Activated CD4-positive, CD25-positive, alpha-beta regulatory T cell treated with anti-CD3 and anti-CD28 coated beads, Interleukin-2, amount 50 U/mL, for 16 hours (primary cell): Measurements from ENCODE around the gene ST6GALNAC5.

ENCODE experiments used
- DNase-seq: peaks from one replicate; pipeline ENCODE4 v3.0.0-alpha.2; 2020; ENCODE audit warnings: low read depth, low spot score

ST6GALNAC5 gene

DNA sequence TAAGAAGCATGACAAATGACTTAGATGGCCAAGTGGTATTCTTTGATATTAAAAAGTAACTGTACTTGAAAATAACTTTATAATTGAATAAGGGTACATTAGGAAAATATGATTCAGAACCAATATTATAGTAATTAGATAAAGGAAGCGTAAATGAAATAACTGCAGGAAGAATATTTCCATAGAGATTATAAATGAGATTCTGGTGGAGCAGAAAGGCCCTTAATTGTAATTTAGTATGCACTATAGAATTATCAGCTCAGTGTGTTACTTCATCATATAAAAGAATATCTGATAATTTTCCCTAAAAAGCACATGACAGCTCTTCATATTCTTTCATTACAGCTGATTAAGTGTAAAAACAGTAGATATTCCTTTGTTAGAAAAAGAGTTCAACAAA, 180.3 kb downstream of the ST6GALNAC5 start:
- DNase-seq = no peak

DNA sequence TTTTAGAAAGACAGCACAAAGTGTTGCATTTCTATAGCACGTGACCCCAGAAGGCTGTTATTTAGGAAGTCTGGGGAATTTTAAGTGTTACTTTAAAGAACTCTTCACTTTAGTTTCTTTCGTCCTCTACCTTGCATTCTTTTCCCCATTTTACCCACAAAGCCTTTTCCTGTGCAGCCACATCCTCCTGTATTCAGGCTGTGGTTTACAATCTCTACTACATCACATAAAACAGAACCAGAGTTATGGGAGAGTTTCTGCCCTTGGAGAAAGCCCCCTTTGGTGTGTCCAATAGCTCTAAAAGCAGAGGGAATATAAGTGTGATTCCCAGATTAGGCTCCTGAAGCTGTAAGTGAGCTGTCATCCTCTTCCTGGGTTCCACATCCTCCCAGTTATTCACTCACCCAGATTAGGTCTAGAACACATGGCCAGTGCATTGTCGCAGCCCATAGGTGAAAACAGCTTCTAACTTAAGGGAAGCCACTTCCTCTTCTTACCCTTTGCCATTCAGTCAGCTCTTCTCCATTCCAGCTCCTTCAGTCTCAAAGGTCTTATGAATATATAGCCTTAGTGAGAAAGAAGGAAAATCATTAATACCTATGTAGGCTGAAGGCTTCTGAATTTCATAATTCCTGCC, 180.8 kb downstream of the ST6GALNAC5 start:
- no peak for DNase-seq

DNA sequence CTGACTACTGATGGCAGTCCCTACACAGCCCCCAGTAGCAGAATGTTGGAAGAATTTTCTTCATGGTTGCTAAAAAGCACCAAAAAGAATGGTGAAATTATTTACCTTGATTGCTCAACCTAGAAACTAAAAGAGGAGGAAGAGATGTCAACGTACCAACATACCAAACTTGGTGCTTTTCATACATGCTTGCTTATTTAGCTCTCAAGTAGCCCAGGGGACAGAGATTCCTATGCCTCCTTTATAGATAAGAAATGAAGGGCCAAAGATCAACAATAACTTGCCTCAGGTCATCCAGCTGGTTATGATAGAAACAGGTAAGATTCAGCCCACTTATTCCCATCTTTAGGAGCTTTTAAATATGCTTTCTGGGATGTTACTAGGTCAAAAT, 181.3 kb downstream of the ST6GALNAC5 start:
- no peak for DNase-seq

DNA sequence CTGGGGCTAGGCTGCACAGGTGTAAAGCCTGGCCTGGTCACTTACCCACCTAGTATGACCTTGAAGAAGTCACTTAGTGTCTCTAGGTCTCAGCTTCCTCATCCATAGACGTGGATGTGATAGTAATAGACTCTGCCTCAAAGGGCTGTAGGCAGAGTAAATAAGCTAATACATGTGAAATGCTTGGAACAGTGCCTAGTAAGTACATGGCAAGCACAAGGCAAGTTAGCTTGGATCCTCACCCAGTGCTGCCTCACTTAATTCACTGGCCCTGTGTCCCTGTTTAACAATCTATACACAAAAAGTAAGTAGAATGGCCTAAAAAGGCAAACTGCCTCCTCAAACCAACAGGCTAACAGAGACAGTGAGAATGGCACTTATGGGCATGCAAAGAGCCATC, 184.1 kb downstream of the ST6GALNAC5 start:
- no peak for DNase-seq

DNA sequence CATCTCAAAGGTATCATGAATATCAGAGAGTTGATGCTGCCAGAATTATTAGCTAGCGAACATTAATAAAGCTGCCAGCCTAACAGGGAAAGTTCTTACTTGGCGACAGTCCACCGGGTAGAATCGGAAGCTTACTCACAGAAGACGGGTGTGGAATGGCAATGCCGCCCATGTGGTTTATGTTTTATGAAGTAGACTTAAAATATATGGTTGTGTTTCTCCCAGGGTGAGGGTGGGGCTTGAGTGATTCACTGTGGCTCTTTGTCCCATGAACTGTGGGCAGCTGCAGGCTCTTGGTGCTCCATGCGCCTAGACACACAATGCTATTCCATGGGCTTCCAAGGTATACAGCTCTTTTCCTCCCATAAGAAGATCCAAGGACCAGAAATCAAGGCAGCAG, 189.2 kb downstream of the ST6GALNAC5 start:
- no peak for DNase-seq

DNA sequence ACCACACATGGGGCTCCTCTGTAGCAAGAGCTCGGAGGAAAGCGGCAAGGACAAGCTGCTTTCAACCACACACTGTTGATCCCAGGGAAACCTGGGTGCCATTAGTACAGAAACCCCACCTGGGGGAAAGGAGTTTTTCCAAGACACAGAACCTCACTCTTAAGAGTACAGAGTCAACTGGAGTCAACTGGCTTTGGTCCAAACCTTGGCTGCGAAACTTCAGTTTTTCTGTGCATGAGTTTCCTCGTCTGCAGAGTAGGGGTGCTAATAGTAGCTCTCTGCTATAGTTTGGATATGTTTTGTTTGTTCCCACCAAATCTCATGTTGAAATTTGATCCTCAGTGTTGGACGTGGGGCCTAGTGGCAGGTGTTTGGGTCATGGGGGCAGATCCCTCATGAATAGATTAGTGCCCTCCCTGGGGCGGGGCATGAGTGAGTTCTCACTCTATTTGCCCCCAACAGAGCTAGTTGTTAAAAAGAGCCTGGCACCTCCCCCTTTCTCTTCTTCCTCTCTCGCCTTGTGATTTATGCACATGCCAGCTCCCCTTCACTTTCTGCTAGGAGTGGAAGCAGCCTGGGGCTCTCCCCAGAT, 190.8 kb downstream of the ST6GALNAC5 start:
- no peak for DNase-seq

DNA sequence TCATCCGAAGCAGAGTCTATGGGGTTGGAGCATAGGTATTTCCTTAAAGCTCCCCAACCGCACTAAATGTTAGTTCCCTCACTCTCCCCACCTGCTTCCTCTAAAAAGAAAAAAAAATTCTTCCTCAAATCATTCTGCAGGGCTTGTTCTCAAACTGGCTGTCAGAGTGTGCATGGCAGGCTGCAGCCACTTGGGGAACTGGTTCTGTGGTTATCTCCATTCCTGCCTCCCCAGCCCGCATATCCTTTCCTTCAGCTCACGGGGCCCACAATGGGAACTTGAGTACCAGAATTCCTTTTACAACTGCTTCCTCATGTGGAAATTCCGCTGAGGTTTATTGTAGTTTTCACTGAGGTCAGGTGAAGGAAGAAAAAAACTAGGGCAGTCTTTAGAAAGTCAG, 192.7 kb downstream of the ST6GALNAC5 start:
- no peak for DNase-seq

DNA sequence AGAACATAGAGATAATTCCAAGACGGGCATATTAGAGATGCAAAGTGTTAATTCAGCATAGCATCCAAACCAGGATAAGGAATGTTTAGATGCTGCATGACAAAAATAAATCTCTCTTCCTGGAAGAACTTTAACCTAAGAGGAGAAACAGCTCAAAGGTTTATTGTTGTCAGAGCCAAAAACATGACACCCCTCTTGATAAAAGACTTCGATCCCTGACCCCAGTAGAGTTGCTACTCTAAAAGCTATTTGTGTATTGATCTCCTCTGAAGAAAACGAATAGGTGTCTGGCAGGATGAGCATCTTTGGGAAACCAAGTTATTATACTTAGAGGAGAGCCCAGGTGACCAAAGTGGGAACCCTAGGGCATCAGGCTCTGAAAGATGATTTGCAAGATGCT, 193.9 kb downstream of the ST6GALNAC5 start:
- no peak for DNase-seq

DNA sequence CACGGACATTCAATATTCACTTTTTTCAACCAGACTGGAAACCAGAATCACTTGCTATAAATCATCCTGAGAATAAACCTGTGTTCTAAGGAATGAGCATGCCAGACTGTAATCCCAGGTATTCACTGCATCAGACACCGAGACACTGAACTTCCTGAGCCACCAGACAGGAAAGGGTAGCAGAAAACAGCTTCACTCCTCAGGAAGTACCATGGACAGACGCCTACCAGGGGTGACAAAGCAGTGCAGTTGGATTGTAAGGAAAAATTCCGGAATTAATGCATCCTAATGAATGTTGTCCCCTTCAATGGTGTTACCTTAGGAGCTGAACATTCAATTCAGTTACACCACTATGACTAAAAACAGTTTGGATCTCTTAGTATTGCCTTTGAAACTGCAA, 195.8 kb downstream of the ST6GALNAC5 start:
- no peak for DNase-seq

DNA sequence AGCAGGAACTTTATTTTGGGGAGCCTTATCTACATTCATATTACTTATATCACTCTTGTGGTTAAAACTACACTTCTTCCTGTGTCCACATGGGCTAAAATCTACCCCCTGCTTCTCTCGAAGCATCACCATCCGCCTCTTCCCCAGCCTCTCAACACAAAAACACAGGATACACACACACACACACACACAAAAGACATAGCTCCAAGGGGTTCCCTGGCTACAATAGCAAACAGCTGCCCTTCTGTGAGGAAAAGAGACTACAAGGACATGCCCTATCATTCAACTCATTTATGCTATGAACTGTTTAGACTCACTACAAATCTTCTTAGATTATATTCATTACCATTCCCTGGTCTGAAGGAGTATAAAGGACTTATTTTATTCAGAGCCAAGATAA, 197.0 kb downstream of the ST6GALNAC5 start:
- DNase-seq = no peak

DNA sequence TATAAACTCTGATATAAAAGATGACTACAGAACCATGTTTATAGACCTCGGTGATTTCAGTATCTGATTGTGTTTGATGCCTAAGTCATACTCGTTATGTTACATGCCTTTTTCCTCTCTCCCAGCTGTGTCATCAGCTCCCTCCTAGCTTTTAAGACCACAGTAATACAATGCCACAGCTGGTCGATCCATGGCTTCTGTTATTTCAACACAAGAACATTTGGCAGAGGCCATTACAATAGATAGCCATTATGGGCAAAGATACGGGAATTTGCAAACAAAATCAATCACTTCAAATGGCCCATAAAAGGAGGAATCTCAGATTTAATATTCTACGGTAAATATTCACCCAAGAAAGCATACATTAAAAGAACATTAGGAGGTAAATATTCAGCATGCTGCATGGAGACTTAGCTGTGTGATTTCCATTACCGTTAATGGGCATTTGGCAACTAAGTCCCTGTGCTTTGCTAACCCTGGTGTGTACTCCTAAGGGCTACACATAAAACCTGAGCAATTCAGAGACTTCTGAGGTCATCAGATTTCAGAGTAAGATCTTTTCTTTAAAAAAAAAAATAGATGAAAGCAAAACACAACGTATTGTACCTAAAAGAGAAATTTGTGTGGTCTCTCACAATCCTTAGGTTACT, 198.5 kb downstream of the ST6GALNAC5 start:
- no peak for DNase-seq

DNA sequence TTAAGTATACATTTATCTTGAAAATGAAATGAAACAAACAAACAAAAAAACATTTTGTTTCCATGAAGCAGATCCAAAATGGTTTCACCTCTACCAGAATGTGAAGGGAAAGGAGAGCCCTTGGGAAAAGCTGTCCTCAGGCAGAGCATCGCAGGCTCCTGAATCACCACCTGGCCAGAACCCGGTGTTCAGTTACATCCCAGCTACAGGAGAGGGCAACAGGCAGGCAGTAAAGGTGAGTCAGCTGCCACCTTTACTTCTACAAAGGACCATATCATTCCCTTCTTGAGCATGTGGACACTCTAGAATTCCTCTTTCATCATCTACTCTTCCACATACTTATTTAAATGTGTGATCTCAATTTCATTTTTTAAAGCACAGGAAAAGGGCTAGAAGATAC, 200.7 kb downstream of the ST6GALNAC5 start:
- no peak for DNase-seq

DNA sequence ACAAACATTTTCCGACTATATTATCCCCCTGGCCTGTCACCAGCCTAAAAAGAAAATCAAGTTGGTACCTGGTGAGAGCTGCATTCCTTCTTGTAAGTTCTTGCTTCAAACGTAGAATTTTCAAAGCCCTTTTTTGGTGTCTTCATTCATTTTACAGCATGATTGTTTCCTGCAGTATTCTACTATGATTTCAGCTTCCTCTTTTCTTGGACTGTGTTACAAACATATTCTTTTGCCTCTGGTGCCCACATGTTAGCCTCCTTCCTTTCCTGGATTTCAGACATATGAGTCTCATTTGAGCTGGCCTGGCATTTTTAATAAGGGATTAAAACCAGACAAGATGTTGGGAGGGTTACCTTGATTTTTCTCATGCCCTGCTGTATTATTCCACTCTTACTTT, 209.5 kb downstream of the ST6GALNAC5 start:
- DNase-seq = no peak

DNA sequence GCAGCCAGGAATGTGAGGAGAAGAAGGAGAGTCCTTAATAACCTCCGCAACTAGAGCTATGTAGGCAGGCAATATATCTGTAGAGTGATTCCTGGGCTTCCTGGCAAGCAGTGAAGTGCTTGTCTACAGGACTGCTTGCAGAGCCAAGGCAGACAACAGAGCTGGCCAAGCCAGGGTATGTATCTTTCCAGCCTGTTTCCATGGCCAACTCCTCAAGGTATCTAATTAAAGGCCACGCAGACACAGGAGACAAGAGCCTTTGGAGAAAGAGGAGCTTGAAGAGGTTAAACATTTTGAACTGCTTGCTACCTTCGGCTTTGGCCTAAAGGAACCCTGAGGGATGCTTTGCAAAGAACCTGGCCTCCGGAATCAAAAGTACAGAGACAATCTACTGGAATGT, 214.6 kb downstream of the ST6GALNAC5 start:
- no peak for DNase-seq

DNA sequence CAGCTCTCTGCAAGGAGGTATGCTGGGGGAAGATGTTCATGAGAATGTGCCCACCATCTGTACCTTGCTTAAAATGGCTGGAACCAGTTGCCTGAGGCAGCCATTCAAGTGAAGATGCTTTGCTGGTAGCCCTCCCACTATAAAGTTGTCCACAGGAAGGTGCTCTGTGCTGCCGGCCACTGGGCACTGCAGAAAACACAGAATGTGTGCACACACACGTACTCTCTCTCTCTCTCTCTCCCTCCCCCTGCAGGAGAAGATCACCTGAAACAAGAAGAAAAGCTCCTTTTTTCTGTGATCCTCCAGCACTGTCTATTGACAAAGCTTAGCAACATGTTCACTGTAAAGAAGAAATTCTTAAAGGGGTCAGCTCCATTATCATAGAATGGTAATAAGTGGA, 217.2 kb downstream of the ST6GALNAC5 start:
- DNase-seq = no peak

DNA sequence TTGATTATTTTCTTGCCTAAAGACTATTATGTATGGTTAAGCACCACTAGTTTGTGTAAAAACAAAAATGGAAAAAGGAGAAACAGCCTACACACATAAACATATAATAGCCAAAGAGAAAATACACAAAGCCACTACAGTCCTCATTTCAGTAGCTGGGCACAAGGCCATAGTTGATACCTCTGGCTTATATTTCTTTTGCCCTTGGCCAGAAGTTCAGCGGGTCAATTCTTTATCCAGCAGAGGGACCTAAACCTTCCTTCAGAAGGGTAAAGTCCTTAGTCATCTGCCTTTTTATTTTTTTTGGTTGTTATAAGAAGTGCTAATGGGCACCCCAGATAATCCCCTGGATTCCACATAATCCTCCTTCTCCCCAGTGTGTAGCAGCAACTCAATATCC, 217.8 kb downstream of the ST6GALNAC5 start:
- no peak for DNase-seq

DNA sequence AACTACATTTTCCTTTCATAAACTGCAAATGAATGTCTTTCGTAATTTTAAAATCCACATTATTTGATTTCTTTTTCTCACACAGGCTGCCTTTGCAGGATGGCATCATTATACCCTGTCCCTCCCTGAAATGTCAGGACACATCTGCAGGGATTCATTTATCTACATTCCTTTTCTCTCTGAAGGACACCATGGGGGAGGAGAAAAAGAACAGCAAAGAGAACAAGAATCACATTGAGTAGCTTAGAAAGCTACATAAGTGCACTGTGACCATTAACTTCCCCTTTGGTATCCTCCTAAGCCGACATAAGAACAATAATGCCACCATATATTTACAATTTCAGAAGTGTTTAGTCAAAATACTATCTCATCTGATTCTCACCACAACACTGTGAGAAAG, 222.5 kb downstream of the ST6GALNAC5 start:
- no peak for DNase-seq

DNA sequence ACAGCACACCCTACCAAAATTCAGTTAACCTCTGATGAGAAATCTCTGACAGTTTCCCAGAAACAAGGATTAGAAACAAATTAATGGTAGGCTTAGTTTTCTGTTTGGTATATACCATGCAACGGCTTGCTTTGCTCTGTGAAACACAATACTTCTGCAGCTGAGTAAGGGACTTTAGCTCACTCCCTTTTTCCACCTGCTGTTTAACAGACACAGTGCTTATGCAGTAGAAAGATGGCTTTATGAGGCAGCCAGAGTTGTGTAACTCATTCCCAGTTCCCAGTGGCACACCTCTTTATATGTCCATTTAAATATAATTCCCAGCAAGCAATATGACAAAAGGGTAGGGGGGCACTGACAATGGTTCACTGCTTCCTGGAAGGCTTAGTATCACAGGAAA, 228.0 kb downstream of the ST6GALNAC5 start:
- DNase-seq = no peak

DNA sequence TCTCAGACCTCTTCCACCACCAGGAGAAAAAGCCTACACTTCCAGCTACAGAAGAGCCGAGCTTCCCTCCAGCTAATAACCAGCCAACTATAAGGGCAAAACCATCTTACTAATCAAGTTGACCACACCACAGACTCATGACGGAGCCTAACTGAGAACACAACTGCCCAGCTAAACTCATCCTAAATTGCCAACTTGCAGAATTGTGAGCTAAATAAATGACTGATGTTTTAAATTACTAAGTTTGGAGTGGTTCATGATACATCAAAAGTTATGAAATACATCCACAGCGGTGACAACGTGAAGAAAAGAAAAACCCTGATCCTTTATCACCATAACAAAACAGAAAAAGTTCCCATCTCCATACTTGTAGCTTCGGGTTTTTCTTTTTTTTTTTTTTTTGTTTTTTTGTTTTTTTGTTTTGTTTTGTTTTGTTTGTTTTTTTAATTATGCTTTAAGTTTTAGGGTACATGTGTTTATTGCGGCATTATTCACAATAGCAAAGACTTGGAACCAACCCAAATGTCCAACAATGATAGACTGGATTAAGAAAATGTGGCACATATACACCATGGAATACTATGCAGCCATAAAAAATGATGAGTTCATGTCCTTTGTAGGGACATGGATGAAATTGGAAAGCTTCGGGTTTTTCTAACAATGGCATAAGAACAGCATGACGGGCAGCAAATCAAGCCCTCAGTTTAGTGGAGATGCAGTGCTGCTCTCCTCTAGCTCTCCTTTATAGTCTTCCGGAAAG, 229.4 kb downstream of the ST6GALNAC5 start:
- no peak for DNase-seq

DNA sequence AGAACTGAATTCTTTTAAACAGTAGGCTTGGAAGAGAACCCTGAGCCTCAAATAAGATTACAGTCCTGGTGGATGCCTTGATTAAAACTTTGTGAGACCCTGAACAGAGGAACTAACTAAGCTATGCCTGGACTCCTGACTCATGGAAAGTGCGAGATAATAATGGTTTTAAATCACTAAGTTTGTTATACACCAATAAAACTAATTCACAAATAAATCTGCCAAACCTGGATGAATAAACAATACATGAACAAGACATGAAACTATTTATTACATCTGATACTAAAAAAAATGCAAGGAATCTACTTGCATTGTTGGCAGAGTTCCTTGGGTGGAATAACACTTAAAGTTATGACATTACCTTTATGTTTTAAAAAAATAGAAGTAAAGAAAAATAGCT, 233.6 kb downstream of the ST6GALNAC5 start:
- no peak for DNase-seq

DNA sequence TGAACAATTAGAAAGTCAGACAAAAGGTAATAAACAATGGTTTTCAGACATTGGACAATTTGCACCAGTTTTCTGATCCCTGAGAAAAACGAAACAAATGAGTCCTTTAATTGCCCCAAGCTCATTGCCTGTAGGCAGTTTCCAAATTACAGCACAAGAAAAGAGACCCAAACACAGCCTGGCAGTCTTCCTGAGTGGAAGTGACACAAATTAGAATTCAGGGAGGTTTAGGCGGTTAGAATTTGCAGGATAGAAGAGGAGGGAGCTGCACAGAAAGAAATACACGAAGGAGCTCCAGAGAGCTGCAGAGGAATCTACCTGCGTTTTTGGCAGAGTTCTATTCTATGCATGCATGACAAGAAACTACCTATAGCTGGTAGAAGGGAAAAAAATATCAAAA, 236.2 kb downstream of the ST6GALNAC5 start:
- no peak for DNase-seq

DNA sequence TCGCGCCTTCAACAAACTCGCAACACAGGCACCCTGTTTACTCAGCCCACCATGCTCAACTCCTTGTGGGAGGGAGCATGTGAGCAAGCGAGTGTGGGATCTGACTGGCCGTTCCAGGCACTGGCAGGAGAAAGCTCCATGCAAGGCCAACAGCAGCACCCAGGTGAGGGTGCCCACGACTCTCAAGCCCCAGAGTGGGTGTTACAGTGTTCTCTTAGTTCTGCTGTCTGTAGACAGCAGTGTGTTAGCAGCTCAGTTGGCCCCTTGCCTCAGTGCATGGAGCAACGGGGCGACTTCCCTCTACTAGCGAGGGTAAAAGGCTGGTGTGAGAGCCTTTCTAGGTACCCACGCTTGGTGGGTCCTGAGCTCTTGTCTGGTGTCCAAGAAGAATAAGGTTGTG, 237.4 kb downstream of the ST6GALNAC5 start:
- DNase-seq = no peak
